Esophagus mucosa (tissue), 1 donor: ENCODE measurements around the gene CMTM7. TPM values are rescaled to one million over a fixed set of nuclear protein-coding genes. Genes with fewer than 3 reads are reported as not detected.

Experiments
- ATAC-seq: fragments of 200-7000 bp; cut with Tn5 transposase; one replicate; pipeline ENCODE4 v1.9.1; 2020
- total RNA-seq: library from RNA; stranded (reverse); gene quantifications from one replicate; pipeline ENCODE4 v1.2.4, GENCODE V29; 2023
- donor health status: DM: yes; HTN: yes; CAD: no.

CMTM7 gene
- total RNA-seq, 1 donor from 2014 or later, result 1.2 TPM

DNA sequence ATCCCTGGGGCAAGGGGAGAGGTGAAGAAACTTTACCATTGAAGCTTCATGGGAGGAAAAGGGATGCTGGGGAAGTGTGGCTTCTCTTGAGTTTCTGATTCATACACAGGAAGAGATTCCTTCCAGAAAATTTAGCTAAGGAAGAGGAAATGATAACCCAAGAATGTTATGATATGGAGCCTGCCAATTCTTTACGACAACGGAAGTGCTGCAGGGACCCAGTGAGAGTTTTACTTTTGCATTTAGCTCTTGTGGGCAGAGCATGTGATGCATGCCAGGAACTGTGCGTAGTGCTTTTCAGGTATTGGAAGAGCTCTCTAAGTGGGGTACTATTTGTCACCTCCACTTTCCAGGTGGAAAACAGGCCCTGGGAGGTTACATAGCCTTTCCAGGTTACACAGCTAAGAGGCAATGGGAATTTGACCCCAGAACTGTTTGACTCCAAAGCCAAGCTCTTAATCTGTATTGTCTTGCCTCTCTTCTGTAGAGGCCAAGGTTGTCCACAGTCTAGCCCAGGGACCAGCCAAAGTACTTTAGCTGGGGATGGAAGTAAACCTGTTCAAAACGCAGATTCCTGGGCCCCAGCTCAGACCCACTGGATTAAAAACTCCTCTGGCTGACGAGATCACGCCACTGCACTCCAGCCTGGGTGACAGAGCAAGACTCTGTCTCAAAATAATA is 23.0 kb downstream of the CMTM7 start:
- peak; percentile 48 for ATAC-seq

DNA sequence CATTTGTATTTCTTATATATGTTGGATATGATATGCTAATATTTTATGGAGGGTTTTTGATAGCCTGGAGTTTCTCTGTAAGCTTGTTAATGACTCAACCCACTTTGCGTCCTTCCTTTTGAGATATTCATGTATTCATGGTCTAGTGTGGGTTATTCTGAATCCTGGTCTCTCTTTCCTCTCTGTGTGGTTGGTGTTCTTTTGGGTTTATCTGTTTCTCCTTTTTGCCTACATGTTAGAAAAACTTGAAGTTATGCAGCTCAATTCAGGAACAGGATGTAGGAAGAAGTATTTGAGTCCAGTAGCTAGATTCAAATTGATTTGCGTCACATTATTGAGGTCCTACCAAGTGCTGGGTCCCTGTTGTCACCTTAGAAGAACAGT is 28.1 kb downstream of the CMTM7 start:
- no peak for ATAC-seq

DNA sequence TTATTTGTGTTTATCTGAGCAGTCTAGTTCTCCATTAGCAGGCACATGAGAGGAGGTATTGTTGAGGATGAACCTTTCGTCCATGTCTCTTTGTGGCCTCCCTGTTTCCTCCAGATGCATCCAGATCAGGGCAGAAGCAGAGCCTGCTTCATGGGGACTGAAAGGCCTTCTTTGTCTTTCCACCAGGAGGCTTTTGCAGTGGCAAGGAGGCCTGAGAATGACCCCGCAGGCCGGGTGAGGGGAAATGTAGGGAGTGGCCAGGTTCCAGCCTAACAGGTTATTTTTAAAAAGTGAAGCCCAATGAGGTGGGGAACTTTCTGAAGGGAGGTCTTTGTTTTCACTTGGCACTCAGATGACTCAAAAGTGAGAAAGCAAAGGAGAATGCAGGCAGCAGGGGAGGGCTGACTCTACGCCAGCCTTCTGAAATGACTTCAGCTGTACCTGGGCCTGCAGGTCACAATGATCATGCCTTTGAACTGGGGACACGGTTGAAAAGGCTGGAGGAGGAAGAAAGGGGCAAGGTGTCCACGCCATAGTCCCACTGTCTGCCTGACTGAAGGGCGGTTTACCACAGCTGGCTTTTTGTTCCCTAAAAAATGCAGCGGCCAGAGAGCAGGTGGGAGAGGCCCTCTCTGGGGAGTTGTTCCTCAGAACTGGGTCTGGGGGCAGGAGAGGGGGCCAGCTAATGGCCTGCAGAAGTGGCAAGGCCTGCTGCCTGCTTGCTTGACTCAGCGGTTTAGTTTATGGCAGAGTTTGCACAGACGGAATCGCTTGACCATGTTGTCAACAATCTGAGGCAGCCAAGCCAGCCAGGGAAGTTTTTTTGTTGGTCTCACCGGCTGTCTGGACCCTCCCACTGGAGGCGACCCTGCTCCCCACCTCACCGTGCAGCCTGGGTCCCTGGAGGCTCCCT is 28.7 kb downstream of the CMTM7 start:
- ATAC-seq, result peak; percentile 18

DNA sequence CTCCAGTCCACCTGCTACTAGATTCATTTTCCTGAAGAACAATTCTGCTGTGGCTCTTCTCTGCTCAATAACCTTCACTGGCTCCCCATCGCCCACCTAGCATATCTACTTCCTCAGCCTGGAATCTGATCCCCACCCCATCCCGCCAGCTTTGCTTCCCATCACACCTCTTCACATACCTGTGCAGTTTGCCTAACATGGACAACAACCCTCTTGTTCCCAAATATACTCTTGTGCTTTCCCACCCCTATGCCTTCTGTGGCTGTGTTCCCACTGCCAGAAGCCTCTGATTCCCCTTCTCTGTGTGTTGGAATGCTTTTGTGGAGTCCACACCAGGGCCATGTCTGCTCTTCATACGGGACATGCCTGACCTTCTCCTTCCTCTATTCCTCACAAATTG is 29.5 kb downstream of the CMTM7 start:
- ATAC-seq, result no peak

DNA sequence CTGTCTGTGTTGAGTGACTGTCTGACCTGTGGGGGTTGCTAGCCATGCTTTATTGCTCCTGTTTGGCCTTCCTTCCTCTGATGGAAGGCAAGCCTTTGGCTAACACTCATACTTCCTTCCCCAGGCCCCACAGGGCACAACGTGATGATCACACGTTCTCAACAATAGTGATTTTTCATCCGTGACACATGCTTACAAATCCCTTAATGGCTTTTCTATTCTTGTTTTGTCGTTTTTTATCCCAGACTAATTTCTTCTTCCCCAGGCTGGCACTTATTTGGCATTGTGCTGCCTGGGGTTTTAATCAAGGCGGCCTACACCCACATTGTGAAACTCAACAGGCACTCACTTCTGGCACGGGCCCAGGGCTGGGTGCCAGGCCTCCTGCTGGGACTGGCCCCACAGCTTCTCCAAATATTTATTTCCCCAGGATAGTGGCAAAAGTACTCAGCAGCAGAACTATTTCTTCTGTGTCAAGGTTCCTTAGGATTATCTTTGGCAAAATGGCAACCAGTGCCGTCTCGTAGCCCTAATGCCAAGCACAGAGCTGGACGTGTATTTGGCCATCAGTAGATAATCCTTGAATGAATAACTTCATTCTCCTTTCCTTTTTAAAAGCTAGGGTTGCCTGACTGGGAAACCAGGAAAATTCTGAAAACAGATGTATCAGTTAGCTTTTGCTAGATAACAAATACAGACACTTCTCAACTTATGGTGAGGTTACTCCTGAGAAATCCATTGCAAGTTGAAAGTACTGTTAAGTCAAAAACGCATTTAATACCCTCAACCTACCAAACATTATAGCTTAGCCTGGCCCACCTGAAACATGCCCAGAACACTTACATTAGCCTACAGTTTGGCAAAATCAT is 30.6 kb downstream of the CMTM7 start:
- peak; percentile 91 for ATAC-seq

DNA sequence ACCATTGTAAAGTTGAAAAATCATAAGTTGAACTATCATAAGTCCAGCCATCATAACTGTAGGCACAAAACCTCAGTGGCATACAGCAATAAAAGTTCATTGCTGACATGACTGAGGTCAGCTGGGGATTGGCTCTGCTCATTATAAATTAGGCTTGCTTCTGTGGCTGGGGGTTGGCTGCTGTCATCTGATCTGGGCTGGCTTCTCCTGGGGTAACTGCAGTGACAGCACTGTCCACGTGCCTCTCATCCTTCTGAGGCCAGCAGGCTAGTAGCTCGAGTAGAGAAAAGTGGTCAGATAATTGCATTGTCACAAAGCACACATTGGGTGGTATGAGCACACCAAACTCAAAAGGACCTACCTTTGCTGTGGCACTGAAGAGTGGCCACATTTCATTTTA is 31.3 kb downstream of the CMTM7 start:
- no peak for ATAC-seq

DNA sequence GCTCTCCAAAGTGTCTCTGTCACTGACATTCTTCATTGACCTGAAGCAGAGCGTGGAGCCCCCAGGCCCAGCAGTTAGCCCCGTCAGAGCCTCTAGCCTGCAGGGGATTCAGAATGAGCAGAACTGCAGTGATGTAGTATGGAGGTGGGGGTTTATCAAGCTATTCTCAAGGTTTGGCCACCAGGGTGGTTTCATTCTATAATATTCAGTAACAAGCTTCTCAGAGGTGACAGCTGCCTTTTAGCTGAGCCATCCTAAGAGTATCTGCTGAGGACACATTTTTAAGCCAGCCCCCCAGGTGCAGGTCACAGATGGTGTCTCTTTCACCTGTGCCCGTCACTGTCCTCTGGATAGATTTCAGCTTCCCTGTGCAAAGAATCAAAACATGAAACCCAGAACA is 31.9 kb downstream of the CMTM7 start:
- ATAC-seq, result no peak

DNA sequence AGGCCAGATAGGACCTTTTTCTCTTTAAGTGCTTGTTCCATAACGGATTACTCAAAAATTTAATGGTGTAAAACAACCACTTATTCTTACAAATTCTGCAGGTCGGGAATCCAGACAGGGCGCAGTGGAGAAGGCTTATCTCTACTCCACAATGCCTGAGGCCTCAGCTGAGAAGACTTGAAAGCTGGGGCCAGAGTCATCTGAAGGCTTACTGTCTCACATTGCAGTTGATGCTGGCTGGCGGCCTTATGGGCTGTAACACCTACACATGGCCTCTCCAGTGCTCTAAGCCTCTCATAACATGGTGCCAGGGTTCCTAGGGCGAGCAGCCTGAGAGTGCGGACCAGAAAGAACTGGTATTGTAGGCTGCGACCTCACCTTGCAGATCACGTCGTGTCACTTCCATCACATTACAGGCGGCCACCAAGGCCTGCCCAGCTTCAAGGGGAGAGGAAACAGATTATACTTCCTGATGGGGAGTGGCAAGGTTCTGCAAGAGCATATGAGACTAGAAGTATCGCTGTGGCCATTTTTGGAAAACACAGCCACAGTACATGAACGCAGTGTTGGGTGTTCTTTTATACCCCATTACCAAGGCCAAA is 32.4 kb downstream of the CMTM7 start:
- no peak for ATAC-seq

DNA sequence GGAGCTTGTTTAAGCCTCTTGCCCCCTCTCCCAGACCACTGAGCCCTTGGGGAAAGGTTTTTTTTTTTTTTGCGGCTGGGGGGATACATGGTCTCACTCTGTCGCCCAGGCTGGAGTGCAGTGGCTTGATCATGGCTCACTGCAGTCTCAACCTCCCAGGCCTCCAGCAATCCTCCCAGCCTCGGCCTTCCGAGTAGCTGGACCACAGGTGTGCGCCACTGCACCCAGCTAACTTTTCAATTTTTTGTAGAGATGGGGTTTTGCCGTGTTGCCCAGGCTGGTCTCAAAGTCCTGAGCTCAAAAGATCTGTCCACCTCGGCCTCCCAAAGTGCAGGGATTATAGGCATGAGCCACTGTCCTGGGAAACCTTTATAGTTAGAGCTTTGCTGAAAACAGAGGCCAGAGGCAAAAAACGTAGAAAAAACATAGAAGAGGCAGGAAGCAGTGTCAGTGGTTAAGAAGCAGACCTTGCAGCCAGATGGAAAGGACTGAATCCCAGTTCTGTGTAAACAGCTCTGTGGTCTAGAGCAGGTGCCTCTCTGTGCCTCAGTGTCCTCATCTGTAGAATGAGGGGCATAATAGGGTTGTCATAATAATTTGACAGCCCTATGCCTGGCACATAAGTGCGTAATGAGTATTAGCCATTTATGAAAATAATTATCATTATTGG is 33.1 kb downstream of the CMTM7 start:
- ATAC-seq, result no peak

DNA sequence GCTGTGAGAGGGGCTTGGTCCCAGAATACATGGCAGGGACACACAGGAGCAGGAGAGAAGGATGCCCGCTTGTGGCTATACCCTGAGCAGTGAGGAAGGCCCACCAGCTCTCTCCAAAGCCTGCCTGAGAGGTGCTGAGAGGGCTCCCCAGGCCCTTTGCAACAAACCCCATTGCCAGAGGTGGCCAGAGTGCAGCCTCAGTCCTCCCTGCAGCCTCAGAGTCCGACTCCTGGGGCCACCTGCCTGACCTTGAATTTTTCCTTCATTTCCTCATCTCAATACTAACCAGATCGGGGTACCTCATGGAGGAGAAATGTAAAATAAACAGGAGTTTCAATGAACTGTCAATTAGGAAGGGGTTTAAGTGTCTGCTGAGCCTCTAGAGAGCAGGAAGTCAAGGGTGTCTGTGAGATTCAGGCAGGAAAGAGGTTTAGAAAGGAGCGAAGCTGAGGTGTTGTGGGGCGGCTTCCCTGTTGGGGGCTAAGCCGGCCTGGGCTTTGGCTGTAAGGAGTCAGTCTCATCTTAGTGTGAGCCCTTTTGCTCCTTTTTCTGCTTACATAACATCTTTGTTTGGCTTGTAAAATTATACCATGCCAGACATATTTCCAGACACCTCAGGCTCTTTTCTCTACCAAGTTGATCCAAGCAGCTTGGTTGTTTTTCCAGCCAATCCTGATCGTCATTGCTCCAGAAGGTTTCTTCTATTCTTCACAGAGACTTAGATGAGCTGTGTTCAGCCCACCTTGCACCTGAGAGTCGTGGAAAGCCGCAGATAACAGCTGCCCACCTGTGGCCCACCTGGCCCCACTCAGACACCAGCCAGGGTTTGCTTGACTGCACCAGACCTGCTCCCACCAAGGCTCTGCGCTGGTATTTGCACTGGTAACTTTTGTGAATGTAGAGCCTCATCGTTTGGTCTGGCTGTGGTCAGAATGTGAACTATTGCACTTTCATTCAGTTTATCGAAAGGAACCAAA is 36.7 kb downstream of the CMTM7 start:
- no peak for ATAC-seq

DNA sequence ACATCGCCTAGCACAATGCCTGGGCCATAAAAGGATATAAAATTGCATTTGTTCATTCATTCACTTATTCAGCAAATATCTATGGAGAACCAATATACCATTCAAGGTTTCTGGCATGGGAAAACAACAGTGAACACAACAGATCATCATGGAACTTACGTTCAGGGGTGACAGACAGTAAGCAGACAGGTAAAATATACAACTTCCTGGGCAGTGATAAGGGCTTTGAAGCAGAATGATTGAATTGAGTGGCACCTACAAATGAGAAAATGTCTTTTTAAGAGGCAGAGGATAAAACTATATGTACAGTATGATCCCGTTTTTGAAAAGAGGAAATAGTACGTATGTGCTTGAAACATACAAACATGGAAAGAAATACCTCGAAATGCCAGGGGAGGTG is 39.2 kb downstream of the CMTM7 start:
- ATAC-seq, result no peak

DNA sequence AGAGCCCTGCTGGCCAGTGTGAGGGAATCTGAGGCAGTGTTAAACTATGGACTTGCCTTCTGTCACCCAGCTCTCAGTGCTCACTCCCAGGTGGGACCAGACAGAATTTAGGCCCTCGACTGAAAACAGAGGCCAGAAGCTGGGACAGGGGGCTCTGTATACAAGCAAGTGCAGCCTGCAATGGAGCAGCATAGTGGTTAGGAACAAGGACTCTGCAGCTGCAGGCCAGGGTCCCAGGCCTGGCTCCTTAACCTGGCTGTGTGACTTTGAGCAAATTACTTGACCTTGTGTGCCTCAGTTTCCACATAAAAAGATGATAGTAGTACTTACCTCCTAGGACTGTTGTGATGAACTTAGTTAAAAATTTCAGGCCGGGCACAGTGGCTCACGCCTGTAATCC is 39.8 kb downstream of the CMTM7 start:
- ATAC-seq, result no peak

DNA sequence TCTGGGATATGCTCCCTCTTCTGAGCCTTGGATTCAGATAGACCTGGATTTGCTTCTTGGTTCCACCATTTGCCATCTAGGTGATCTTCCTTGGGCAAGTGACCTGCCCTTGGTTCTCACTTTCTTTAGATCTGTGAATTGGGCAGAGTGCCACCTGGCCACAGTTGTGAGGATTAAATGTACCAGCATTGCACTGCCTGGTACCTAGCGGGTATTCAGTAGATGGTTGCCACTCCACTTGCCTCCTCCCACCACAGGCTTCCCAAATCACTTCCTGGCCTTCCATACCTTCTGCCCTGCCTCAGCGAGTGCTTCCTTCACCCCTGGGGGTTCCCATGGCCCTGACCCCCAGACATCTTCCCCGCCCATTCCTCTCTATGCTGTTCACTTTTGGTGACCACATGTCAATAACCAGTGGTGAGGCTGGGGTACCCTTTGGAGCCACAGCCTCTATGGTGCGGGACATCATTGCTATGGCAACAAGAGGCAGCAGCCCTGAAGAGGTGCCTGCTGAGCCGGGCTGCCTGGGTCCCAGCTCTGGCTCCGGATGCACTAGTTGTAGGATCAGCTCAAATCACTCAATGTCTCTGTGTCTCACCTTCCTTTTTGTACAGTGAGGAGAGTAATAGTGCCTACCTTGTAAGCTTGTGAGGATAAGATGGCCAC is 40.5 kb downstream of the CMTM7 start:
- ATAC-seq, result no peak

DNA sequence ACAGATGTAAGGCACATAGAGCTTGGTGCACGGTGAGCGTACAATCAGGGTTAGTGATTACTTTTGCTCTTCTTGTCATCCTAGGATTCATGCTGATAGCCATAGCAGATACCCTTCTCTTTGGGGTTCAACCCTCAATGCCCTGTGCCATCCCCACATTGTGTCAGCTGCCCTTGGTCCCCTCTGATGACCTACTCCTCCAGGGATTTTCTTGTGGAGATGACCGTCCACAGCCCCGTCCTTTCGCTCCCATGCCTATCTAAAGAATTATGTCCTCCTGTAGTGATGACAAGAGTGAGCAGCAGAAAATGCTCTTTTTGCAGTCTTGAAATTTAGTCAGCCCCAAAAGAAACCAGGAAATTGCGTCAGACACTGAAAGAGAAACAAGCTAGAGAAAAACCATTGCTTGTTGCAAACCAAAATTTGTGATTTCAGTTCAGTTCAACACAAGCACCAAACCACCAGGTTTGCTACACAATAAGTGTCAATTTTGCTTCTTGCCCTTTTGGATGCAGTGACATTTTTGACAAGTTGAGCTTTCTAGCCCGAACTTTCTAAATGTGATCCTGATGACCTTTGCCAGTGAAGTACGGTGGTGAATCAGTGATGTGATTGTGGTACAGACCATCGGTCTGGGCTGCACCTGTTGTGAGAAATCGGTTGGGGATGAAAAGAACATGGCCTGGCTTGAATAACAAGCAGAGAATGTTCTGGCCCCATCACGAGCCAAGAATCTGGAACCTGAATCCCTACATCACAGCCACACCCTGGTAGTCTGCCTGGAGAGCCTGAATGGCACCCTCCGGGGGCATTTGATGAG is 41.3 kb downstream of the CMTM7 start:
- ATAC-seq, result no peak

DNA sequence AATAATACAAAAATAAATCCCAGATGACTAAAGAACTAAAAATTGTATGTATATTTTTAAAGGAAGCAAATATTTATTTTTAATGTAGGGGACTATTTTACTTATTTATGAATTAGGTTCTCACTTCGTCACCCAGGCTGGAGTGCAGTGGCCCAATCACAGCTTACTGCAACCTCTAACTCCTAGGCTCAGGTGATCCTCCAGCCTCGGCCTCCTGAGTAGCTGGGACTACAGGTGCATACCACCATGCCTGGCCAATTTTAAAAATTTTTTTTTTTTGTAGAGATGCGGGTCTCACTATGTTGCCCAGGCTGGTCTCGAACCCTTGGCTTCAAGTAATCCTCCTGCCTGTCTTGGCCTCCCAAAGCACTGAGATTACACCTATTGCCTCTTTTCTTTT is 42.6 kb downstream of the CMTM7 start:
- no peak for ATAC-seq

DNA sequence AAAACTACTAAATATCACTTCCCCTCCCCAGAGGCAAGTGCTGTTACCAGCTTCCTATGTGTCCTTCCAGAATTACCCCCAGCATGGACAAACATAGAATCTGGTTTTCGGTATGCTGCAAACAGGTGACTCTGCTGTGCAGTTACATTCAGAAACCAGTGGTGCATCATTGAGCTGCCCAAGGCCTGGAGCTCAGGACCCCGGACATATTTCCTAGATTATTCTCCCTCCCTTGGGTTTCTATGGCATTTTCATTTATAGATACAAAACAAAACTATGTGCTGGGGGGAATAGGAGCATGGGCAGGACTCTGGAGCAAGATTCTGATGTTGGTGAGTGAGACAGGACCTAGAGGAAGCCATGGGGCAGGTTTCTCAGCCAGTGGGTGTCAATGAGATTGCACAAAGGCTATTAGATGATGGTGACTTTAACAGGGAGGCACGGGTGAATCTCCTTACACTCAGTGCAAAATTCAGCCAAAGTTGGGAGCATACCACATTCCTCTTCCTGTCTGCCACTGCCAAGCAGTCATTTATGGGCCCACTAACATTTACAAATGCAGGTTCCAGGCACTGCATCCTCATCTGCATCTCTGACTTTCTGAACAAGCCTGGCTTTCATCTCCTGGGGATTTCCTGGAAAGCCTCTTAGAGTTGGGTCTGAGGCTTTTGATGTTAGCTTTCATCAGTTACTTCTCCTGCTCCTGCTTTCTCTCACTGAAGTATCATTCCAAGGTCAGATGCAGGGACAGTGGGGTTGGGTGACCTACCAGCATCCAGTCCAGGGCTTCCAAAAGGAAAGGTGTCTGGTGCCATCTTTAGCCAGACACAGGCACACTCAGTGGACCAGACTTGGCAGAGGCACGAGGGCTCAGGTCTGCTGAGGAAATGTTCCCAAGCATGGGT is 44.5 kb downstream of the CMTM7 start:
- ATAC-seq, result no peak

DNA sequence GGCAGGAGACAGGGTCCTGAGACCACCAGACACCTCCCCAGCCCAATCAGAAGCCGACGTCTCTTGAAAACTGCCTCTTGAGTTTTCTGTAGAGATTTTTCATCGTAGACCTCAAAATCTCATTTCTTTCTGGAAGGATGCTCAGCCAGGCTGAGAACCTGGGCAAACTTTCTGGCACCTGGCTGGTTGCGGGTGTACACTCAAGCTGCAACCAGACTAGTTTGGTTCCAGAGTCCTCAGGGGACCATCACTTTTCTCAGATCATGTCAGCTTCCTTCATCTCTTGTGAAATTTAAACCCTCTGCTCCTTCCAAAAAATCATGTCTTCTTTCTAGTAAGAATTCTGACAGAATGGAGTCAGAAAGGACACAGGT is 45.1 kb downstream of the CMTM7 start:
- no peak for ATAC-seq

DNA sequence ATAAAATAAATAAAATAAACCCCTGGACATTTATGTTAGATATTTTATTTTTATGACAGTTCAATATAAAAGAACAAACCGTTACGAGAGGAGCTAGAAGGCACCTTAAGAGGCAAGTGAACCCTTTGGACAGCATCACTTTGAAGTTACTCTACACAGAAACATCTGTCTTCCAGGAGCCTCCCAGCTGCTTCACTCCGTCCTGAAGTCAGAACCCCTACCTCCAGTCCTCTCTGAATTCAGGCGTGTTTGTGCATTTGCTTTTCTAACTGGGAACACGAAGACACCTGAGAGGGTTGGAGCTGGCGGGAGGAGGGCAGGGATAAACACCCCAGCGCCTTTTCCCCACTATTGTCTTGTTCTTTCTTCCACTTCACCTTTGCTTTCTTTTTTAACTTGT is 46.2 kb downstream of the CMTM7 start:
- ATAC-seq, result no peak
